Heart left ventricle (tissue), 16 donors: Measurements from ENCODE around the gene C5orf47. TPM values are rescaled to one million over a fixed set of nuclear protein-coding genes. Genes with fewer than 3 reads are reported as not detected.

Experiments
- ATAC-seq, 4 donors: fragments of 200-7000 bp; cut with Tn5 transposase; one replicate each; pipeline ENCODE4 v1.9.1; 2020 to 2022; ENCODE audit warnings: moderate library complexity in 4 of 4, mild to moderate bottlenecking in 3 of 4, moderate number of reproducible peaks in 1 of 4
- DNase-seq, 5 donors: peaks; one replicate each; pipeline ENCODE4 v3.0.0-alpha.2; 2020
- H3K27ac ChIP-seq, 12 donors: fragments of 200-600 bp; sonication (generic) in 4 of 12; one replicate each; pipeline versions ENCODE4 v1.5.0 to v1.8.0; 2016 to 2022; ENCODE audit warnings: mild to moderate bottlenecking in 2 of 12
- H3K27me3 ChIP-seq, 9 donors: fragments of 200-600 bp; sonication (generic) in 2 of 9; one replicate each; pipeline versions ENCODE4 v1.5.1 to v1.8.0; 2016 to 2022; ENCODE audit warnings: mild to moderate bottlenecking in 3 of 9
- H3K36me3 ChIP-seq, 9 donors: fragments of 200-600 bp; sonication (generic) in 2 of 9; one replicate each; pipeline versions ENCODE4 v1.5.0 to v1.8.0; 2018 to 2022; ENCODE audit warnings: mild to moderate bottlenecking in 2 of 9
- H3K4me1 ChIP-seq, 12 donors: fragments of 200-600 bp; sonication (generic) in 4 of 12; one replicate each; pipeline versions ENCODE4 v1.5.0 to v1.8.0; 2016 to 2022; ENCODE audit warnings: mild to moderate bottlenecking in 3 of 12
- H3K4me3 ChIP-seq, 12 donors: fragments of 200-600 bp; sonication (generic) in 4 of 12; one replicate each; pipeline versions ENCODE4 v1.5.0 to v1.8.0; 2017 to 2022; ENCODE audit warnings: mild to moderate bottlenecking in 9 of 12, moderate library complexity in 4 of 12
- H3K9me3 ChIP-seq, 12 donors: fragments of 200-600 bp; sonication (generic) in 4 of 12; one replicate each; pipeline versions ENCODE4 v1.5.0 to v1.8.0; 2016 to 2022; ENCODE audit warnings: mild to moderate bottlenecking in 1 of 12
- POLR2A ChIP-seq, 2 donors: fragments of 450-650 bp; IDR thresholded peaks; one replicate each; pipeline ENCODE4 v1.6.1; 2017; ENCODE audit warnings: antibody characterized with exemption in 2 of 2, mild to moderate bottlenecking in 2 of 2, moderate library complexity in 2 of 2
- WGBS, 4 donors: extraction: QIAGEN DNeasy Blood & Tissue Kit in 2 of 4; methylation state at CpG; one replicate each; pipeline versions ENCODE4 v1.1.5 to v1.1.7; 2013 to 2018; 5-methylcytosine and 5-hydroxymethylcytosine counted together
- intact Hi-C, 10 donors: fragments of 100-400 bp; cut with DNase I; formaldehyde crosslinking; loops; one replicate each; pipeline versions ENCODE4 v1.11.1 to v1.14.2; 2022
- polyA plus RNA-seq, 2 donors: library from polyadenylated mRNA; stranded (reverse); fragments of 200-250 nt; gene quantifications; one replicate each; pipeline ENCODE4 v1.2.3, GENCODE V29; 2013
- total RNA-seq, 9 donors: library from RNA; depleted of rRNA in 2 of 9; stranded (reverse); fragments of >200 nt in 2 of 9; fragmentation: NEBNext Ultra II Directional in 3 of 9; extraction: Animal tissue kit (Norgen Biotek cat#: 25700) in 3 of 9; gene quantifications; one replicate each; pipeline versions ENCODE4 v1.1.0 to v1.2.4, GENCODE V29; 2016 to 2023
- TF ChIP-seq, protein P1 (sequence below), 12 donors: fragments of 200-600 bp; sonication (generic) in 4 of 12; IDR thresholded peaks; one replicate each; pipeline versions ENCODE4 v1.5.0 to v1.8.0; 2018 to 2022; ENCODE audit warnings: antibody characterized with exemption in 12 of 12, mild to moderate bottlenecking in 5 of 12
- donor health status: ischemic (EF 13 %, LVEDD 7.1; RV severe dilation, severe dysfunction).
- donor health status: healthy with polysubstance abuse.
- donor health status: DM: no; HTN: yes; CAD: no.
- donor health status: DM: no; HTN: no; CAD: no.
- donor health status: ischemic (EF 25% LVEDD 6.9; RV normal size, moderate dysfunction).
- donor health status: ischemic (EF 25% LVEDD 5.7; RV mildly dilated, moderate dysfunction).
- donor health status: healthy.
- donor health status: DM: yes; HTN: yes; CAD: no.
- donor health status: ischemic (EF 35%, LVEDD 5.7; RV mildly dilated, moderate dysfunction).
- donor health status: nonischemic (EF 11% LVEDD 7.7; RV severe dilation, severe dysfunction).
- donor health status: DM: yes; HTN: yes; CAD: no.
- donor health status: PGD.
- donor health status: ischemic (EF 29% LVEDD 5.4; RV normal size, mild dysfunction).
- donor health status: nonischemic (EF 23%, LVEDD 6.1; RV moderate dilation, normal function).

The C5orf47 gene
- total and polyA plus RNA-seq, 11 donors: 0.12 to 0.58 (median 0.15) TPM; not detected in 7

GRCh38 chr5:173941758-173942401 is 47.1 kb upstream of the C5orf47 start:
- Histone ChIP-seq H3K27ac (peak overlapping the region in 7 of 12 donors; percentile 1 to 65 (median 30)), H3K4me1 (peaks cover 0 to 61% (median 35%) of the 10 kb centered on the region in 12 donors), H3K27me3 (no peaks in the 10 kb centered on the region), H3K36me3 (peaks cover 0 to 30% (median 20%) of the 10 kb centered on the region in 9 donors), H3K9me3 (no peaks in the 10 kb centered on the region), H3K4me3 (no peak overlapping the region)
- intact Hi-C loops: loop anchor here in 1 of 10 donors (10.0 kb wide), 1 partner anchor 47 kb away; no protein-coding TSS in a partner anchor
- TF ChIP-seq, protein P1, sequence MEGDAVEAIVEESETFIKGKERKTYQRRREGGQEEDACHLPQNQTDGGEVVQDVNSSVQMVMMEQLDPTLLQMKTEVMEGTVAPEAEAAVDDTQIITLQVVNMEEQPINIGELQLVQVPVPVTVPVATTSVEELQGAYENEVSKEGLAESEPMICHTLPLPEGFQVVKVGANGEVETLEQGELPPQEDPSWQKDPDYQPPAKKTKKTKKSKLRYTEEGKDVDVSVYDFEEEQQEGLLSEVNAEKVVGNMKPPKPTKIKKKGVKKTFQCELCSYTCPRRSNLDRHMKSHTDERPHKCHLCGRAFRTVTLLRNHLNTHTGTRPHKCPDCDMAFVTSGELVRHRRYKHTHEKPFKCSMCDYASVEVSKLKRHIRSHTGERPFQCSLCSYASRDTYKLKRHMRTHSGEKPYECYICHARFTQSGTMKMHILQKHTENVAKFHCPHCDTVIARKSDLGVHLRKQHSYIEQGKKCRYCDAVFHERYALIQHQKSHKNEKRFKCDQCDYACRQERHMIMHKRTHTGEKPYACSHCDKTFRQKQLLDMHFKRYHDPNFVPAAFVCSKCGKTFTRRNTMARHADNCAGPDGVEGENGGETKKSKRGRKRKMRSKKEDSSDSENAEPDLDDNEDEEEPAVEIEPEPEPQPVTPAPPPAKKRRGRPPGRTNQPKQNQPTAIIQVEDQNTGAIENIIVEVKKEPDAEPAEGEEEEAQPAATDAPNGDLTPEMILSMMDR (IDR thresholded peaks at IDR 0.05): no peak
- no peak for TF ChIP-seq POLR2A (IDR thresholded peaks at IDR 0.05)
- ATAC-seq (peak; percentile 4 to 40 (median 34)), DNase-seq (no peak)
- 66 to 78% (median 71%) methylated on average over 9 of the region's 9 CpGs for WGBS, 4 donors

GRCh38 chr5:173944511-173944910 is 44.5 kb upstream of the C5orf47 start:
- no peak overlapping the region for H3K4me3 ChIP-seq
- intact Hi-C loops: loop anchor here in 1 of 10 donors (10.0 kb wide), 1 partner anchor 50 kb away; no protein-coding TSS in a partner anchor
- H3K27me3 ChIP-seq: no peaks in the 10 kb centered on the region
- H3K9me3 ChIP-seq: no peaks in the 10 kb centered on the region
- 38 to 57% (median 43%) methylated on average over 2 of the region's 2 CpGs for WGBS, 4 donors
- DNase-seq: no peak
- H3K4me1 ChIP-seq: peaks cover 0 to 59% (median 31%) of the 10 kb centered on the region in 12 donors
- H3K27ac ChIP-seq: peak overlapping the region in 5 of 12 donors; percentile 3 to 30 (median 23)
- peak in 3 of 4 donors; percentile 34 to 51 (median 38) for ATAC-seq
- no peak for TF ChIP-seq POLR2A (IDR thresholded peaks at IDR 0.05)
- TF ChIP-seq, protein P1 (IDR thresholded peaks at IDR 0.05): no peak
- peaks cover 0 to 51% (median 46%) of the 10 kb centered on the region in 9 donors for H3K36me3 ChIP-seq

DNA sequence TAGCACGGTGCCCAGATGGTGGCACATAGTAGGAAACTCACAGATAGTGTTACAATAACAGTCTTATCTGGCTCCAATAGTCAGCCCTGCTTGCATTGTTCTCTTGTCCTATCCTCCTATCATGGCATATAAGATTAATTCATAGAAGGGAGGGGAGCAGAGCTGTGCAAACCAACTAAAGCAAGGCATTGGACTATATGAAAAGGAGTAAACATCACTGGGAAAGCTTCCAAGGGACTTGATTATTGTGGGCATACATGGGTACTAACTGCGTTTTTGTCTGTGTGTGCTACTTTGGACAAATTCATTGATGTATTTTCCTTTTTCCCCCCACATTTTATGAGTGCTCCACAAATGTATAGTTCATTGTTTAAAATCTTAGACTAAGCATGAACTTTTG is 43.8 kb upstream of the C5orf47 start:
- H3K27me3 ChIP-seq: no peaks in the 10 kb centered on the region
- 56 to 63% (median 58%) methylated on average over 2 of the region's 2 CpGs for WGBS, 4 donors
- TF ChIP-seq POLR2A (IDR thresholded peaks at IDR 0.05): no peak
- TF ChIP-seq, protein P1 (IDR thresholded peaks at IDR 0.05): no peak
- H3K36me3 ChIP-seq: peaks cover 0 to 58% (median 52%) of the 10 kb centered on the region in 9 donors
- ATAC-seq (peak in 2 of 4 donors; percentile 19 to 21), DNase-seq (no peak)
- H3K4me3 ChIP-seq: no peak overlapping the region
- H3K4me1 ChIP-seq: peaks cover 0 to 58% (median 31%) of the 10 kb centered on the region in 12 donors
- no peaks in the 10 kb centered on the region for H3K9me3 ChIP-seq
- H3K27ac ChIP-seq: peak overlapping the region in 2 of 12 donors; percentile 4 to 23
- intact Hi-C loops: loop anchor here in 1 of 10 donors (10.0 kb wide), 1 partner anchor 50 kb away; no protein-coding TSS in a partner anchor

DNA sequence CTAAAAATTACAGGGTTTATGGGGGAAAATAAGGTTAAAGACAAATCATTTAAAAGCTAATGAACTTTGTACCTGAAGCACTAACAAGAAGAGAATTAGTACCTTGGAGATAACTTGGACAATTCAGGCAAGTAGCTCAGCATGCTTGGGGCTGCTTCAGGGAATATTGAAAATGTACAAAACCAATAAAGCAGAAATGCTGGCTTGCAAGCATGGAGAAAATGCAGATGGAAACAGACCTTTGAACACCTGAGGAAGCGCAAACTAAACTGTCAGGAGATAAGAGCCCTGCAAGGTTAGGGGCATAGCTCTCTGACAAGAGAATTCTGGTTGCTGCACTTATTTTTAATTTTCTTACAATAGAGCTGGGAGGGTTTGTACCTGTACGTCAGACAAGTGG is 42.6 kb upstream of the C5orf47 start:
- Histone ChIP-seq H3K4me1 (peaks cover 0 to 53% (median 28%) of the 10 kb centered on the region in 12 donors), H3K27ac (no peak overlapping the region), H3K4me3 (no peak overlapping the region), H3K9me3 (no peaks in the 10 kb centered on the region), H3K36me3 (peaks cover 0 to 69% (median 64%) of the 10 kb centered on the region in 9 donors), H3K27me3 (no peaks in the 10 kb centered on the region)
- intact Hi-C loops: loop anchor here in 1 of 10 donors (10.0 kb wide), 1 partner anchor 52 kb away; no protein-coding TSS in a partner anchor
- no peak for DNase-seq
- 86 to 97% (median 92%) methylated on average over 2 of the region's 2 CpGs for WGBS, 4 donors
- no peak for ATAC-seq
- TF ChIP-seq POLR2A (IDR thresholded peaks at IDR 0.05): no peak
- TF ChIP-seq, protein P1 (IDR thresholded peaks at IDR 0.05): no peak
